Keratinocyte (primary cell): ENCODE measurements around the gene LRRC43.

Experiments used
- EZH2 ChIP-seq: IDR thresholded peaks from one replicate; pipeline ENCODE4 v1.6.1; 2012; ENCODE audit warnings: inconsistent platforms, mild to moderate bottlenecking, low read length, moderate library complexity
- TF ChIP-seq, protein P1 (sequence below), 3 experiments: IDR thresholded peaks in 1 of 3; conservative IDR thresholded peaks in 1 of 3; optimal IDR thresholded peaks in 1 of 3; 2 replicates in 2 of 3; 3 replicates in 1 of 3; pipeline versions ENCODE3 to v1.5.1; 2011; ENCODE audit warnings: low read length in 3 of 3, mild to moderate bottlenecking in 3 of 3, moderate library complexity in 2 of 3, control low read depth in 1 of 3, inconsistent platforms in 1 of 3; ENCODE audit not compliant: insufficient read depth in 2 of 3; ENCODE audit errors: extremely low read depth in 1 of 3

DNA sequence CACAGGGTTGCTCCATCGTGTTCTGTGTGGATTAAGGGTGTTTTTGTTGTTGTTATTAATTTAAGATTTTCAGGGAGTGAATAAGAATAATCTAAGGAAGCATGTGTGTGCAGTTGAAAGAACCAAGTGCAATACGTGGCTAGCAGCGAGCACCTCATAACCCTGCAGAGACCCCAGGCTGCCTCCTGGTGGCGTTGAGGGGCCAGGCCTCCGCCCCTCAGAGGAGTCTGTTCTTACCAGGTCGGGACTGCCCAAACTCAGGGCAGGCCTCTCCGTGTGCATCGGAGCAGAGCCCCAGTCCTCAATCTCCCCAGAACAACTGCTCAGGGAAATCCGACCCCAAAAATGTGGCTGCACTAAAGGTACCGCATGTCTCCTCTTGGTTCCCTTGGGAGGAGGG is 45.7 kb upstream of the LRRC43 start:
- TF ChIP-seq, protein P1, sequence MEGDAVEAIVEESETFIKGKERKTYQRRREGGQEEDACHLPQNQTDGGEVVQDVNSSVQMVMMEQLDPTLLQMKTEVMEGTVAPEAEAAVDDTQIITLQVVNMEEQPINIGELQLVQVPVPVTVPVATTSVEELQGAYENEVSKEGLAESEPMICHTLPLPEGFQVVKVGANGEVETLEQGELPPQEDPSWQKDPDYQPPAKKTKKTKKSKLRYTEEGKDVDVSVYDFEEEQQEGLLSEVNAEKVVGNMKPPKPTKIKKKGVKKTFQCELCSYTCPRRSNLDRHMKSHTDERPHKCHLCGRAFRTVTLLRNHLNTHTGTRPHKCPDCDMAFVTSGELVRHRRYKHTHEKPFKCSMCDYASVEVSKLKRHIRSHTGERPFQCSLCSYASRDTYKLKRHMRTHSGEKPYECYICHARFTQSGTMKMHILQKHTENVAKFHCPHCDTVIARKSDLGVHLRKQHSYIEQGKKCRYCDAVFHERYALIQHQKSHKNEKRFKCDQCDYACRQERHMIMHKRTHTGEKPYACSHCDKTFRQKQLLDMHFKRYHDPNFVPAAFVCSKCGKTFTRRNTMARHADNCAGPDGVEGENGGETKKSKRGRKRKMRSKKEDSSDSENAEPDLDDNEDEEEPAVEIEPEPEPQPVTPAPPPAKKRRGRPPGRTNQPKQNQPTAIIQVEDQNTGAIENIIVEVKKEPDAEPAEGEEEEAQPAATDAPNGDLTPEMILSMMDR (optimal IDR thresholded peaks at IDR 0.05 in 1 of 3, IDR thresholded peaks at IDR 0.05 in 1 of 3, conservative IDR thresholded peaks at IDR 0.05 in 1 of 3; ENCODE audit: extremely low read depth in 1 of 3, insufficient read depth in 2 of 3, low read length in 3 of 3), result peak in 1 of 3 experiments; percentile 26
- TF ChIP-seq EZH2, result no peak
